Lower leg skin (tissue), 4 donors: Measurements from ENCODE around the gene HLA-DRB1. TPM values are rescaled to one million over a fixed set of nuclear protein-coding genes. Genes with fewer than 3 reads are reported as not detected.

Source experiments
- DNase-seq, 2 donors: peaks; one replicate each; pipeline ENCODE4 v3.0.0-alpha.2; 2019; ENCODE audit warnings: low spot score in 2 of 2
- H3K4me3 ChIP-seq: fragments of 200-600 bp; sonication (generic); 2 replicates; pipeline ENCODE4 v1.5.1; 2017; ENCODE audit warnings: mild to moderate bottlenecking, low read depth; ENCODE audit not compliant: poor library complexity, severe bottlenecking
- POLR2A ChIP-seq, 2 donors: fragments of 450-650 bp; IDR thresholded peaks; one replicate each; pipeline ENCODE4 v1.6.1; 2016 to 2017; ENCODE audit warnings: antibody characterized with exemption in 2 of 2, mild to moderate bottlenecking in 1 of 2, moderate library complexity in 1 of 2
- WGBS, 2 donors: methylation state at CpG; one replicate each; pipeline ENCODE4 v1.1.5; 2018; 5-methylcytosine and 5-hydroxymethylcytosine counted together
- intact Hi-C: fragments of 100-400 bp; cut with DNase I; formaldehyde crosslinking; loops from one replicate; pipeline ENCODE4 v1.15.0; 2023; ENCODE audit warnings: low total_unique reads
- total RNA-seq, 4 donors: library from RNA; depleted of rRNA; stranded (reverse); fragments of >200 nt; gene quantifications; one replicate each; pipeline ENCODE4 v1.1.0, GENCODE V29; 2016
- TF ChIP-seq, protein P1 (sequence below), 3 donors: fragments of 450-650 bp; IDR thresholded peaks; one replicate each; pipeline ENCODE4 v1.5.1; 2016; ENCODE audit warnings: antibody characterized with exemption in 3 of 3, mild to moderate bottlenecking in 3 of 3, moderate library complexity in 2 of 3

HLA-DRB1 gene
- total RNA-seq, 4 donors from 2014 or later: 37.6 to 65.7 (median 58.6) TPM

DNA sequence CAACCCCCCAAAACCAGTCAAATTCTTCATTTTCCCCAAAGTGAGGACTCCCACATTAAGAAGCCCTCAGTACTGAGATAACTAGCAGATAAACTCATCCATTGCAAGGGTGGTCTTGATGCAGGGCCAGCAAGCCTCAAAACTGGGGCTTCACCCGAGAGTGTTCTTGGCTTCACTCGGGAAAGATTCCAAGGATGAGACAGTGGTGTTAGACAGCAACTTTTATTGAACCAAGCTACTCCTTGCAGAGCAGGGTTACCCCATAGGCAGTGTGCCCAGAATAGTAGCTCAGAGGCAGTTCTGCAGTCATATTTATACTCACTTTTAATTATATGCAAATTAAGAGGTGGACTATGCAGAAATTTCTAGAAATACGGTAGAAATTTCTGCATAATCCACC, 31.7 kb upstream of the HLA-DRB1 start:
- no peak overlapping the region for H3K4me3 ChIP-seq
- 34 to 56% methylated on average over 3 of the region's 3 CpGs for whole genome bisulfite sequencing, 2 donors
- TF ChIP-seq POLR2A (IDR thresholded peaks at IDR 0.05): no peak
- TF ChIP-seq, protein P1, sequence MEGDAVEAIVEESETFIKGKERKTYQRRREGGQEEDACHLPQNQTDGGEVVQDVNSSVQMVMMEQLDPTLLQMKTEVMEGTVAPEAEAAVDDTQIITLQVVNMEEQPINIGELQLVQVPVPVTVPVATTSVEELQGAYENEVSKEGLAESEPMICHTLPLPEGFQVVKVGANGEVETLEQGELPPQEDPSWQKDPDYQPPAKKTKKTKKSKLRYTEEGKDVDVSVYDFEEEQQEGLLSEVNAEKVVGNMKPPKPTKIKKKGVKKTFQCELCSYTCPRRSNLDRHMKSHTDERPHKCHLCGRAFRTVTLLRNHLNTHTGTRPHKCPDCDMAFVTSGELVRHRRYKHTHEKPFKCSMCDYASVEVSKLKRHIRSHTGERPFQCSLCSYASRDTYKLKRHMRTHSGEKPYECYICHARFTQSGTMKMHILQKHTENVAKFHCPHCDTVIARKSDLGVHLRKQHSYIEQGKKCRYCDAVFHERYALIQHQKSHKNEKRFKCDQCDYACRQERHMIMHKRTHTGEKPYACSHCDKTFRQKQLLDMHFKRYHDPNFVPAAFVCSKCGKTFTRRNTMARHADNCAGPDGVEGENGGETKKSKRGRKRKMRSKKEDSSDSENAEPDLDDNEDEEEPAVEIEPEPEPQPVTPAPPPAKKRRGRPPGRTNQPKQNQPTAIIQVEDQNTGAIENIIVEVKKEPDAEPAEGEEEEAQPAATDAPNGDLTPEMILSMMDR (IDR thresholded peaks at IDR 0.05): no peak
- DNase-seq: no peak
- intact Hi-C loops: no loop called here

DNA sequence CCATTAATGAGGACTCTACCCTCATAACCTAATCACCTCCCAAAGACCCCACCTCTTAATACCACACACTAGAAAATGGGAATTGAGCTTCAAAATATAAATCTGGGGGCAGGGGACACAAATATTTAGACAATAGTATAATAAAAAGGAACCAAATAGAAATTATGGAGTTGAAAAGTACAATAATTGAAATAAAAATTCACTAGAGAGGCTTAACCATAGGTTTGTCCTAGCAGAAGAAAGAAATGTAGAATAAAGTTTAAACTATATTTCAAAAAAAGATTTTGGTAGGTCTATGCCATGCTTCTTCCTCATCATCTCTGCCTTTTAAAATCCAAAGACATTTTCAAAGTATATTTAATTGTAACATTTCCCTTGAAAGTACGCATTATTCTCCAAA, 28.1 kb upstream of the HLA-DRB1 start:
- no peak overlapping the region for H3K4me3 ChIP-seq
- WGBS, 2 donors: 40 to 97% methylated on average over 1 of the region's 1 CpG
- no peak for DNase-seq
- TF ChIP-seq, protein P1 (IDR thresholded peaks at IDR 0.05): no peak
- TF ChIP-seq POLR2A (IDR thresholded peaks at IDR 0.05): no peak
- intact Hi-C loops: no loop called here

DNA sequence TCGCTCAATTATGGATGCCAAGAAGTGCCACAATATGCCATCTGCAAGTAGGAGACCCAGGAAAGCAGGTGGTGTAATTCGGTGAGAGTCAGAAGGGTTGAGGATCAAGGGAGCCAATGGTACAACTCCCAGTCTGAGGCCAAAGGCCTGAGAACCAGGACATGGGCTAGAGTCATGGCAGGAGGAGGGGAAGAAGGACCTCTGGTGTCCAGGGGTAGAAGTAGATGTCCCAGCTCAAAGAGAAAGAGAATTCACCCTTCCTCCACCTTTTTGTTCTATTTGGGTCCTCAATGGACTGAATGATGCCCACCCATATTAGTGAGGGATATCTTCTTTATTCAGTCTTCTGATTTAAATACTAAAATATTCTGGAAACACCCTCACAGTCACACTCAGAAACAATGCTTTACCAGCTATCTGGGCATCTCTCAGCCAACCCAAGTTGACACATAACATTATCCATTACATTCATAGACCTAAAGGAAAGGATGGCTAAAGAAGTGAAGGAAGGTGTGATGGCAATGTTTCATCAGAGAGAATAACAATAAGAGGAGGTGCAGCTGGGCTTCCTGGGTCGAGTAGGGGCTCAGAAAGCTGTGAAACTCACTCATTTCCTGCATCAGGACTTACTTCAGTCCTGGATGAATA, 26.4 kb upstream of the HLA-DRB1 start:
- intact Hi-C loops: no loop called here
- no peak overlapping the region for H3K4me3 ChIP-seq
- DNase-seq: no peak
- 46 to 63% methylated on average over 3 of the region's 3 CpGs for WGBS, 2 donors
- TF ChIP-seq POLR2A (IDR thresholded peaks at IDR 0.05): no peak
- TF ChIP-seq, protein P1 (IDR thresholded peaks at IDR 0.05): no peak

DNA sequence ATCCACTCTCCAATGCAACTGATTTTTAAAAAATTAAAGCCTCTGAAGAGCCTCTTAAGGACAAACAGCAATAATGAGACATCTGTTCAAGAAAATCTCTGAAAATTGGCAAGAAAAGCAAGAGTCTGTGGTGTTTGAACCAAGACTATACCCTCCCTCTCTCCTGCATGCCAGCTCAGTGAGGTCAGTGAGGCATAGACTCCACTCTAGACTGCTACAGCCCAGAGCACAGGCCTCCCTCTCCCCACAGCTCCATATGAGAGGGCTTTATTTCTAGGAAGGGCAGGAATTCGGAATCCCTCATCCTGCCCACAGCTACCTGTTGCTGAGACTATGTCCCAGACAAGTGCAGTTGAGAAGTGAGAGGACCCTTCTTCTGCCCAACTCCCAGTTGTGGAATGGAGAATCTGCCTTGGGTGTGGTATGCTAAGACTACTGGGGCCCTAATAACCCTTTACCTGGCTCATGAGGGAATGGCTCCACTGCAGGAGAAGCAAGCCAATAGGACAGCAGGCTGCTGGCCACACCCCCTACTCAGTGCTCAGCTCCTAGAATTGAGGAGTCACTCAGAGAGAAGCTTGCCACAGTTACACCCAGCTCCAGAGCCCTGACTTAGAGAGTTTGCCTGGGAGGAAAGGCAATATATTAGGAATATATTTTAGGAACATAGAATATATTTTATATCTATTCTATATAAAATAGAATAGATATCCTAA, 24.9 kb upstream of the HLA-DRB1 start:
- WGBS, 2 donors: 0 to 69% methylated on average over 1 of the region's 1 CpG
- TF ChIP-seq POLR2A (IDR thresholded peaks at IDR 0.05): no peak
- TF ChIP-seq, protein P1 (IDR thresholded peaks at IDR 0.05): no peak
- no peak for DNase-seq
- no peak overlapping the region for H3K4me3 ChIP-seq
- intact Hi-C loops: no loop called here

DNA sequence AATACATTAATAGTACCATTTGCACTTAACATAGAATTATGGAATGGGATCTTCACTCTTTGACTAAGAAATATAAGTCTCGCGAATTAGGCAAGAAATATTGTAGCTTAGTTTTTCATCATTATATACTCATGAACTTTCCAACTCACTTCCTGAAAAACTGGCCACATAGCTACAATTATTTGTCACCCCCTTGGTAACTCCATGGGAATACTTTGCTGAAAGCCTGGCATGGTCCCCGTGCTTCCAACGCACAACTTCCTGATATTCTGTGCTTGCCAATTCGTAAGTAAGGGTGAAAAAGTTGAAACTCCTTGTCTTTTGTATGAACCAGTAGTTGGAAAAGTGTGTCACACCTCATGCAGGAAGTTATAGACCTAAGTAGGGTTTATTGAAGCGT, 23.8 kb upstream of the HLA-DRB1 start:
- H3K4me3 ChIP-seq: no peak overlapping the region
- 4 to 60% methylated on average over 6 of the region's 6 CpGs for WGBS, 2 donors
- TF ChIP-seq, protein P1 (IDR thresholded peaks at IDR 0.05): no peak
- no peak for TF ChIP-seq POLR2A (IDR thresholded peaks at IDR 0.05)
- intact Hi-C loops: no loop called here
- DNase-seq: no peak
